RKO (cell line): ENCODE measurements around the gene GSX1.
A peak's percentile ranks its signal among the peaks of the same experiment; 100 is the strongest.

Experiments used
- DNase-seq: peaks from one replicate; pipeline ENCODE4 v3.0.0-alpha.2; 2016; ENCODE audit warnings: low spot score

GSX1 gene

GRCh38 chr13:27834095-27834494 is 41.8 kb downstream of the GSX1 start:
- DNase-seq = no peak

GRCh38 chr13:27835799-27836198 is 43.5 kb downstream of the GSX1 start:
- no peak for DNase-seq

GRCh38 chr13:27839809-27840467 is 47.7 kb downstream of the GSX1 start:
- DNase-seq = peak; percentile 73

GRCh38 chr13:27842571-27842970 is 50.3 kb downstream of the GSX1 start:
- DNase-seq = peak; percentile 23
